Mesenchymal stem cell (in vitro differentiated cells and primary cell): ENCODE data around the gene CCT3.

Source experiments
- DNase-seq: peaks from one replicate; pipeline ENCODE4 v3.0.0-alpha.2; 2013
- H2AFZ ChIP-seq: one replicate; pipeline ENCODE4 v1.6.1; 2013; ENCODE audit warnings: low read depth, mild to moderate bottlenecking, control low read depth, inconsistent platforms, low read length, moderate library complexity
- H2AK5ac ChIP-seq: 2 replicates; pipeline ENCODE4 v1.6.1; 2013; ENCODE audit warnings: low read length, moderate library complexity, mild to moderate bottlenecking, inconsistent platforms; ENCODE audit not compliant: severe bottlenecking
- H2BK120ac ChIP-seq: one replicate; pipeline ENCODE4 v1.6.1; 2013; ENCODE audit warnings: low read depth, mild to moderate bottlenecking, inconsistent platforms, low read length, moderate library complexity
- H2BK12ac ChIP-seq, 2 experiments: one replicate each; pipeline ENCODE4 v1.6.1; 2013; ENCODE audit warnings: inconsistent platforms in 2 of 2, low read length in 2 of 2, mild to moderate bottlenecking in 2 of 2, moderate library complexity in 2 of 2, control low read depth in 1 of 2
- H2BK15ac ChIP-seq: one replicate; pipeline ENCODE4 v1.6.1; 2013; ENCODE audit warnings: mild to moderate bottlenecking, low read depth, inconsistent platforms; ENCODE audit not compliant: poor library complexity, severe bottlenecking
- H2BK5ac ChIP-seq: 2 replicates; pipeline ENCODE4 v1.6.1; 2013; ENCODE audit warnings: low read depth, mild to moderate bottlenecking, low read length, control low read depth, inconsistent platforms; ENCODE audit not compliant: poor library complexity, severe bottlenecking
- H3K14ac ChIP-seq, 2 experiments: one replicate each; pipeline ENCODE4 v1.6.1; 2013; ENCODE audit warnings: inconsistent platforms in 2 of 2, low read length in 2 of 2, control low read depth in 1 of 2, mild to moderate bottlenecking in 1 of 2, moderate library complexity in 1 of 2
- H3K18ac ChIP-seq, 2 experiments: one replicate each; pipeline ENCODE4 v1.6.1; 2013; ENCODE audit warnings: inconsistent platforms in 2 of 2, low read length in 2 of 2, control low read depth in 1 of 2, low read depth in 1 of 2, mild to moderate bottlenecking in 1 of 2
- H3K23ac ChIP-seq, 2 experiments: one replicate each; pipeline ENCODE4 v1.6.1; 2013; ENCODE audit warnings: inconsistent platforms in 2 of 2, low read length in 2 of 2, mild to moderate bottlenecking in 2 of 2, moderate library complexity in 2 of 2, control low read depth in 1 of 2
- H3K27ac ChIP-seq: 2 replicates; pipeline ENCODE4 v1.5.1; 2013; ENCODE audit warnings: mild to moderate bottlenecking, moderate library complexity, low read length, control low read depth, inconsistent platforms; ENCODE audit not compliant: poor library complexity, severe bottlenecking
- H3K27me3 ChIP-seq, 2 experiments: 2 replicates each; pipeline versions ENCODE4 v1.6.1 to v1.7.0; 2013; ENCODE audit warnings: low read length in 2 of 2, mild to moderate bottlenecking in 2 of 2, moderate library complexity in 2 of 2, control low read depth in 1 of 2, inconsistent platforms in 1 of 2; ENCODE audit not compliant: control insufficient read depth in 1 of 2, insufficient read depth in 1 of 2
- H3K36me3 ChIP-seq, 2 experiments: 2 replicates each; pipeline versions ENCODE4 v1.6.1 to v1.7.0; 2013; ENCODE audit warnings: low read length in 2 of 2, control low read depth in 1 of 2, inconsistent platforms in 1 of 2, low read depth in 1 of 2, mild to moderate bottlenecking in 1 of 2; ENCODE audit not compliant: insufficient read depth in 2 of 2, control insufficient read depth in 1 of 2
- H3K4ac ChIP-seq, 2 experiments: one replicate each; pipeline ENCODE4 v1.6.1; 2013; ENCODE audit warnings: inconsistent platforms in 2 of 2, low read length in 2 of 2, mild to moderate bottlenecking in 2 of 2, moderate library complexity in 2 of 2, control low read depth in 1 of 2, low read depth in 1 of 2
- H3K4me1 ChIP-seq: 2 replicates; pipeline ENCODE4 v1.6.1; 2013; ENCODE audit warnings: low read depth, low read length, control low read depth; ENCODE audit not compliant: control insufficient read depth, insufficient read depth
- H3K4me2 ChIP-seq: 2 replicates; pipeline ENCODE4 v1.6.1; 2013; ENCODE audit warnings: low read length, mild to moderate bottlenecking, inconsistent platforms; ENCODE audit not compliant: poor library complexity, severe bottlenecking
- H3K4me3 ChIP-seq, 2 experiments: 2 replicates each; pipeline versions ENCODE4 v1.5.1 to v1.7.0; 2013; ENCODE audit warnings: low read length in 2 of 2, mild to moderate bottlenecking in 2 of 2, control low read depth in 1 of 2, low read depth in 1 of 2; ENCODE audit not compliant: insufficient read depth in 1 of 2
- H3K79me1 ChIP-seq: replicated peaks from 2 replicates; pipeline ENCODE4 v1.6.1; 2013; ENCODE audit warnings: mild to moderate bottlenecking, control low read depth, low read length, inconsistent platforms; ENCODE audit not compliant: poor library complexity, severe bottlenecking
- H3K9ac ChIP-seq: 2 replicates; pipeline ENCODE4 v1.7.0; 2013; ENCODE audit warnings: mild to moderate bottlenecking, low read length, moderate library complexity
- H3K9me3 ChIP-seq: 2 replicates; pipeline ENCODE4 v1.7.0; 2013; ENCODE audit warnings: mild to moderate bottlenecking, low read length; ENCODE audit not compliant: control insufficient read depth
- H4K8ac ChIP-seq: one replicate; pipeline ENCODE4 v1.6.1; 2013; ENCODE audit warnings: inconsistent platforms, mild to moderate bottlenecking, low read length, moderate library complexity
- H4K91ac ChIP-seq: one replicate; pipeline ENCODE4 v1.6.1; 2013; ENCODE audit warnings: mild to moderate bottlenecking, low read length, inconsistent platforms
- WGBS: methylation state at CpG from one replicate; pipeline ENCODE4 v1.1.7; 2013; ENCODE audit warnings: mixed read lengths; 5-methylcytosine and 5-hydroxymethylcytosine counted together

The CCT3 gene

DNA sequence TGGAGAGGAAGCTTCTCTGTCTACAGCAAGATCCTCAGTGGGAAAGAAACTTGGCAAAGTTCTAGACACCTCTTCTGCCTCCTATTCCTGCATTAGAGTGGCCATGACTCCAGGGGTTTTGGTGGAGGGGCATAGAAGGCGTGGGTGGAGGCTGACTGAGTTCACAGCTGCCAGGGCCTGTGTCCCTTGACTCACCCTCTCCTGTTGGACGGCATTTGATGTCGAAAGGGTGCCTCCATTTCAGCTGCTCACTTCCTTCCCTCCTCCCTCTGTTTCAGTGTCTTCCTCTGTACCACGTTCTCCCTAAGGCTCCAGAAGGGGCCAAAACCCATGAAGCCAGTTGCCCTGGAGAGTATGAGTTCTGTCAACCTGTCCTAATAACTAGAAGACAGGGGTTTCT lies 53.3 kb downstream of the CCT3 start:
- DNase-seq: no peak
- Histone ChIP-seq H2BK120ac (no peak overlapping the region), H2AK5ac (no peak overlapping the region), H3K14ac (no peak overlapping the region), H2BK15ac (no peak overlapping the region), H4K8ac (no peak overlapping the region), H3K9ac (peak overlapping the region; percentile 25), H3K18ac (no peak overlapping the region), H3K27ac (no peak overlapping the region), H3K9me3 (no peaks in the 10 kb centered on the region), H2BK12ac (no peak overlapping the region), H4K91ac (no peak overlapping the region), H3K4me3 (no peak overlapping the region), H3K79me1 (peaks cover 14% of the 10 kb centered on the region), H3K4me1 (peaks cover 9% of the 10 kb centered on the region), H3K4me2 (no peak overlapping the region), H2BK5ac (no peak overlapping the region), H3K36me3 (peaks cover 21 to 27% of the 10 kb centered on the region in 2 experiments), H3K27me3 (no peaks in the 10 kb centered on the region), H3K4ac (no peak overlapping the region), H2AFZ (no peak overlapping the region), H3K23ac (no peak overlapping the region)
- WGBS: 87% methylated on average over 4 of the region's 4 CpGs

- WGBS: 86% methylated on average over 7 of the region's 7 CpGs
- Histone ChIP-seq H3K27me3 (no peaks in the 10 kb centered on the region), H3K9ac (peak within 1 kb of the TSS; percentile 89), H2BK120ac (no peak within 1 kb of the TSS), H2AFZ (no peak within 1 kb of the TSS), H2BK5ac (no peak within 1 kb of the TSS), H4K8ac (peak within 1 kb of the TSS; percentile 27), H2BK15ac (peak within 1 kb of the TSS; percentile 21), H3K4me3 (peak within 1 kb of the TSS in 1 of 2 experiments; percentile 89), H2AK5ac (no peak within 1 kb of the TSS), H3K4me2 (peak within 1 kb of the TSS; percentile 41), H3K18ac (peak within 1 kb of the TSS in 1 of 2 experiments; percentile 69), H2BK12ac (no peak within 1 kb of the TSS), H3K4me1 (peaks cover 9% of the 10 kb centered on the region), H3K79me1 (peaks cover 13% of the 10 kb centered on the region), H3K9me3 (no peaks in the 10 kb centered on the region), H3K4ac (no peak within 1 kb of the TSS), H3K36me3 (peaks cover 21 to 25% of the 10 kb centered on the region in 2 experiments), H3K14ac (no peak within 1 kb of the TSS), H3K23ac (no peak within 1 kb of the TSS), H3K27ac (peak within 1 kb of the TSS; percentile 17), H4K91ac (no peak within 1 kb of the TSS)
- DNase-seq: no peak
Observed at GRCh38 chr1:156284112-156284511, 54.0 kb downstream of the CCT3 start, which contains the start of gene TMEM79. TMEM79 (plus strand) TSS chr1:156284325; CDS start chr1:156285227, 902 bp downstream.

- Histone ChIP-seq H3K4ac (no peak overlapping the region), H4K91ac (no peak overlapping the region), H2AK5ac (no peak overlapping the region), H3K4me1 (peaks cover 9% of the 10 kb centered on the region), H2BK5ac (no peak overlapping the region), H3K18ac (no peak overlapping the region), H3K27me3 (no peaks in the 10 kb centered on the region), H3K9me3 (no peaks in the 10 kb centered on the region), H2BK120ac (no peak overlapping the region), H3K23ac (no peak overlapping the region), H2BK15ac (no peak overlapping the region), H4K8ac (peak overlapping the region; percentile 27), H3K79me1 (peaks cover 15% of the 10 kb centered on the region), H3K4me2 (peak overlapping the region; percentile 41), H3K27ac (no peak overlapping the region), H3K4me3 (peak overlapping the region in 1 of 2 experiments; percentile 89), H2BK12ac (no peak overlapping the region), H3K36me3 (peaks cover 24% of the 10 kb centered on the region in 2 experiments), H3K14ac (no peak overlapping the region), H2AFZ (no peak overlapping the region), H3K9ac (peak overlapping the region; percentile 89)
- no peak for DNase-seq
- WGBS: no CpG with 5 or more reads among the region's 1 CpG
Observed at GRCh38 chr1:156283521-156283920, 54.6 kb downstream of the CCT3 start.

- Histone ChIP-seq H4K91ac (peak within 1 kb of the TSS; percentile 87), H3K4me2 (peak within 1 kb of the TSS; percentile 83), H3K4me3 (peak within 1 kb of the TSS; percentile 89), H2BK12ac (no peak within 1 kb of the TSS), H3K23ac (no peak within 1 kb of the TSS), H3K4ac (peak within 1 kb of the TSS; percentile 75 to 81), H3K4me1 (peaks cover 9% of the 10 kb centered on the region), H3K14ac (peak within 1 kb of the TSS; percentile 60 to 97), H2BK15ac (peak within 1 kb of the TSS; percentile 94), H2BK5ac (peak within 1 kb of the TSS; percentile 66), H3K9me3 (no peaks in the 10 kb centered on the region), H2BK120ac (peak within 1 kb of the TSS; percentile 68), H3K9ac (peak within 1 kb of the TSS; percentile 89), H2AK5ac (peak within 1 kb of the TSS; percentile 37), H3K27ac (peak within 1 kb of the TSS; percentile 66), H4K8ac (peak within 1 kb of the TSS; percentile 90), H3K79me1 (peaks cover 21% of the 10 kb centered on the region), H2AFZ (peak within 1 kb of the TSS; percentile 89), H3K36me3 (peaks cover 30 to 32% of the 10 kb centered on the region in 2 experiments), H3K27me3 (no peaks in the 10 kb centered on the region), H3K18ac (peak within 1 kb of the TSS; percentile 88 to 89)
- WGBS: under 1% methylated on average over 50 of the region's 50 CpGs
- peak; percentile 99 for DNase-seq
Observed at GRCh38 chr1:156282479-156283222, 55.4 kb downstream of the CCT3 start, which contains the start of gene SMG5. SMG5 (minus strand) TSS chr1:156282825; CDS start chr1:156282680, 145 bp downstream.
